B cell (primary cell): ENCODE data around the gene NPAS2.

ENCODE experiments used
- CTCF ChIP-seq: fragments of 200-600 bp; IDR thresholded peaks from one replicate; pipeline ENCODE4 v1.8.0; 2022; ENCODE audit warnings: antibody characterized with exemption, mild to moderate bottlenecking
- EZH2 ChIP-seq: IDR thresholded peaks from 2 replicates; pipeline ENCODE4 v1.6.1; 2012; ENCODE audit warnings: borderline replicate concordance, low read depth, mild to moderate bottlenecking, moderate library complexity, low read length; ENCODE audit not compliant: insufficient read depth, poor library complexity, severe bottlenecking

- no peak for TF ChIP-seq CTCF
- TF ChIP-seq EZH2 = no peak
Measured at GRCh38 chr2:100955226-100955625, 135.3 kb downstream of the NPAS2 start.
